NCI-H1930 (cell line): Measurements from ENCODE around the gene CYB5D1.
A peak's percentile ranks its signal among the peaks of the same experiment; 100 is the strongest.

ENCODE experiments used
- DNase-seq, 2 experiments: peaks; one replicate each; lab custom pipeline; 2025; lab: John Stamatoyannopoulos, UW

The CYB5D1 gene

DNA sequence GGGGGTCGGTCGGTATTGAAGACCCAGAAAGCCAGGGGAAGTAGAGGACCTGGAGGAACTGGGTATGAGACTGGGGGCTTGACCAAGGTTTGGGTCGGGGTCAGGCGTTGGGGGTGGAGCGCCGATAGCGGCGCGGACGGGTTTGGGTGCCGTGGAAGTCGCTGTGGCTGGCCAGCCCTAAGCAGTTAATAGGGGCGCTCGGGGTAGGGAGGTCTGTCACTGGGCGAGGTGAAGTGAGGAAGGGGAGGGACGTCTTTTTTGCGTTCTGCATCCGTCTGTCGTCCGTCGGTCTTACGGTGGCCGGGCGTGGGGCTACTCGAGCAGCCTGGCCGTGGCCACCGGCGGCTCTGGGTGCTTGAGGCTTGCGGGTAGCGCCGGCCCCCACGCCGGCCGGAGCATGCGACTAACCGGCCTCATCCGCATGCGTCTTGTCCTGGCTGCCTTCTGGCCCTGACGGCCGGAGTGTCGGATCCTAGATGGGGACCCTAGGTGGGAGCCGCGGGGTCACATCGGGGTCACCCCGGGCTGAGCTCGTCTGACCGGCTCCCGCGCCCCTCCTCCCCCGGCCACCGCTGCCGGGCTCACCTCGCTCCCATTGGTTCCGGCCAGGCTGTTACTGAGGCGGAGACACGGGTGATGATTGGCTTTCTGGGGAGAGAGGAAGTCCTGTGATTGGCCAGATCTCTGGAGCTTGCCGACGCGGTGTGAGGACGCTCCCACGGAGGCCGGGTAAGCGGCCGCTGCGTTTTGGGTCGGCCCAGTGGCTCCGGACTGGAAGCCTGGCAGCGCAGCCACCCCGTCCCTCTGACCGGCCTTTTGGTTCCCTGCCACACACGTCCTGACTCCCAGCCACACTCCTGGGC, 13.3 kb upstream of the CYB5D1 start:
- DNase-seq, result peak; percentile 68 to 84

DNA sequence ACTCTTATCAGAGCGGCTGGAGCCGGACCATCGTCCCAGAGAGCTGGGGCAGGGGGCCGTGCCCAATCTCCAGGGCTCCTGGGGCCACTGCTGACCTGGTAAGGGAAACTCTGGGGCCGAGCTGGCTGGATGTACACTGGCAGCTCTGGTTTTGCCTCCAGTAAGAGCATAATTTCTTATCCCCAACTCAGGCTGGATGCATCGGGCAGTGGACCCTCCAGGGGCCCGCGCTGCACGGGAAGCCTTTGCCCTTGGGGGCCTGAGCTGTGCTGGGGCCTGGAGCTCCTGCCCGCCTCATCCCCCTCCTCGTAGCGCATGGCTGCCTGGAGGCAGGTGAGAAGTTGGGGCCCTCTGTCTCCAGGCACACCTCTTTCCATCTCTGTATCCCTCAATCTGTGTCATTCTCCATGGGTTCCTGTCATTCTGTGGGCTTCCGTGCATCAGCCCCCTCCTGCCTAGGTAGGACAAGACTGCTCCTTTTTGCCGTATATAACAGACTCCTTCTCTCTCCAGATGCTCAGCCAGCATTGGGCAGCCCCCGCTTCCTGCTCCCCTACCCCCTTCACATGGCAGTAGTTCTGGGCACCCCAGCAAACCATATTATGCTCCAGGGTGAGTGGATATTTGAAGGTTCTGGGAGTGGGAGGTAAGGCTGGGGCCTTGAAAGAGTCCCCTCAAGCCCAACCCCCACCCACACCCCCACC, 12.3 kb upstream of the CYB5D1 start:
- DNase-seq, result no peak

DNA sequence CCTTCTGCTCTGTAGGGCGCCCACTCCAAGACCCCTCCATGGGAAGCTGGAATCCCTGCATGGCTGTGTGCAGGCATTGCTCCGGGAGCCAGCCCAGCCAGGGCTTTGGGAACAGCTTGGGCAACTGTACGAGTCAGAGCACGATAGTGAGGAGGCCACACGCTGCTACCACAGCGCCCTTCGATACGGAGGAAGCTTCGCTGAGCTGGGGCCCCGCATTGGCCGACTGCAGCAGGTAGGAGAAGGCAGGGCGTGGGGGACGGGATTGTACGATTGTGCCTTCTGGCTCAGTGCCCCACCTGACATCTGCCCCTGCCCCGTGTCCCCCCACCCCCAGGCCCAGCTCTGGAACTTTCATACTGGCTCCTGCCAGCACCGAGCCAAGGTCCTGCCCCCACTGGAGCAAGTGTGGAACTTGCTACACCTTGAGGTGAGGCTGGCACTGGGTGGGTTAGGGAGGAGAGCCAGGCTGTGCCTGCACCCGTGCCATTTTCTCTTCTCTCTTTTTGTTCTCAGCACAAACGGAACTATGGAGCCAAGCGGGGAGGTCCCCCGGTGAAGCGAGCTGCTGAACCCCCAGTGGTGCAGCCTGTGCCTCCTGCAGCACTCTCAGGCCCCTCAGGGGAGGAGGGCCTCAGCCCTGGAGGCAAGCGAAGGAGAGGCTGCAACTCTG, 11.6 kb upstream of the CYB5D1 start:
- DNase-seq, result no peak

DNA sequence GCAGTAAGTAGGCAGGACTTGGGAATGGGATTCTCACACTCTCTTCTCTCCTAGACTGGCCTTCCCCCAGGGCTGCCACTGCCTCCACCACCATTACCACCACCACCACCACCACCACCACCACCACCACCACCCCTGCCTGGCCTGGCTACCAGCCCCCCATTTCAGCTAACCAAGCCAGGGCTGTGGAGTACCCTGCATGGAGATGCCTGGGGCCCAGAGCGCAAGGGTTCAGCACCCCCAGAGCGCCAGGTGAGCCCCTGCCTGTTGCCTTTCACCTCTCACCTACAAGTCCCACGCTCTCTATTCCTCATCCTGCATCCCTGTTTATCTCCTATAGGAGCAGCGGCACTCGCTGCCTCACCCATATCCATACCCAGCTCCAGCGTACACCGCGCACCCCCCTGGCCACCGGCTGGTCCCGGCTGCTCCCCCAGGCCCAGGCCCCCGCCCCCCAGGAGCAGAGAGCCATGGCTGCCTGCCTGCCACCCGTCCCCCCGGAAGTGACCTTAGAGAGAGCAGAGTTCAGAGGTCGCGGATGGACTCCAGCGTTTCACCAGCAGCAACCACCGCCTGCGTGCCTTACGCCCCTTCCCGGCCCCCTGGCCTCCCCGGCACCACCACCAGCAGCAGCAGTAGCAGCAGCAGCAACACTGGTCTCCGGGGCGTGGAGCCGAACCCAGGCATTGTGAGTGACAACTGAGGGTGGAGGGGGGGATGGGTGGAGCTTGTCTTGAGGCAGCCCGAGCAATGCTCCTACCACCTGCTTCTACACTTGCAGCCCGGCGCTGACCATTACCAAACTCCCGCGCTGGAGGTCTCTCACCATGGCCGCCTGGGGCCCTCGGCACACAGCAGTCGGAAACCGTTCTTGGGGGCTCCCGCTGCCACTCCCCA, 10.8 kb upstream of the CYB5D1 start:
- DNase-seq, result no peak

DNA sequence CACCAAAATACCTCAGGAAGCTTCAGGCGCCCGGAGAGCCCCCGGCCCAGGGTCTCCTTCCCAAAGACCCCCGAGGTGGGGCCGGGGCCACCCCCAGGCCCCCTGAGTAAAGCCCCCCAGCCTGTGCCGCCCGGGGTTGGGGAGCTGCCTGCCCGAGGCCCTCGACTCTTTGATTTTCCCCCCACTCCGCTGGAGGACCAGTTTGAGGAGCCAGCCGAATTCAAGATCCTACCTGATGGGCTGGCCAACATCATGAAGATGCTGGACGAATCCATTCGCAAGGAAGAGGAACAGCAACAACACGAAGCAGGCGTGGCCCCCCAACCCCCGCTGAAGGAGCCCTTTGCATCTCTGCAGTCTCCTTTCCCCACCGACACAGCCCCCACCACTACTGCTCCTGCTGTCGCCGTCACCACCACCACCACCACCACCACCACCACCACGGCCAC, 9.6 kb upstream of the CYB5D1 start:
- no peak for DNase-seq

DNA sequence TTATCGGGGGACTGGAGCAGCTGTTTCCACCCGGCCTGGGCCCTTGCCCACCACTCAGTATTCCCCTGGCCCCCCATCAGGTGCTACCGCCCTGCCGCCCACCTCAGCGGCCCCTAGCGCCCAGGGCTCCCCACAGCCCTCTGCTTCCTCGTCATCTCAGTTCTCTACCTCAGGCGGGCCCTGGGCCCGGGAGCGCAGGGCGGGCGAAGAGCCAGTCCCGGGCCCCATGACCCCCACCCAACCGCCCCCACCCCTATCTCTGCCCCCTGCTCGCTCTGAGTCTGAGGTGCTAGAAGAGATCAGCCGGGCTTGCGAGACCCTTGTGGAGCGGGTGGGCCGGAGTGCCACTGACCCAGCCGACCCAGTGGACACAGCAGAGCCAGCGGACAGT, 9.1 kb upstream of the CYB5D1 start:
- no peak for DNase-seq

DNA sequence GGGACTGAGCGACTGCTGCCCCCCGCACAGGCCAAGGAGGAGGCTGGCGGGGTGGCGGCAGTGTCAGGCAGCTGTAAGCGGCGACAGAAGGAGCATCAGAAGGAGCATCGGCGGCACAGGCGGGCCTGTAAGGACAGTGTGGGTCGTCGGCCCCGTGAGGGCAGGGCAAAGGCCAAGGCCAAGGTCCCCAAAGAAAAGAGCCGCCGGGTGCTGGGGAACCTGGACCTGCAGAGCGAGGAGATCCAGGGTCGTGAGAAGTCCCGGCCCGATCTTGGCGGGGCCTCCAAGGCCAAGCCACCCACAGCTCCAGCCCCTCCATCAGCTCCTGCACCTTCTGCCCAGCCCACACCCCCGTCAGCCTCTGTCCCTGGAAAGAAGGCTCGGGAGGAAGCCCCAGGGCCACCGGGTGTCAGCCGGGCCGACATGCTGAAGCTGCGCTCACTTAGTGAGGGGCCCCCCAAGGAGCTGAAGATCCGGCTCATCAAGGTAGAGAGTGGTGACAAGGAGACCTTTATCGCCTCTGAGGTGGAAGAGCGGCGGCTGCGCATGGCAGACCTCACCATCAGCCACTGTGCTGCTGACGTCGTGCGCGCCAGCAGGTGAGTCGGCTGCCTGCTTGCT, 8.6 kb upstream of the CYB5D1 start:
- no peak for DNase-seq

DNA sequence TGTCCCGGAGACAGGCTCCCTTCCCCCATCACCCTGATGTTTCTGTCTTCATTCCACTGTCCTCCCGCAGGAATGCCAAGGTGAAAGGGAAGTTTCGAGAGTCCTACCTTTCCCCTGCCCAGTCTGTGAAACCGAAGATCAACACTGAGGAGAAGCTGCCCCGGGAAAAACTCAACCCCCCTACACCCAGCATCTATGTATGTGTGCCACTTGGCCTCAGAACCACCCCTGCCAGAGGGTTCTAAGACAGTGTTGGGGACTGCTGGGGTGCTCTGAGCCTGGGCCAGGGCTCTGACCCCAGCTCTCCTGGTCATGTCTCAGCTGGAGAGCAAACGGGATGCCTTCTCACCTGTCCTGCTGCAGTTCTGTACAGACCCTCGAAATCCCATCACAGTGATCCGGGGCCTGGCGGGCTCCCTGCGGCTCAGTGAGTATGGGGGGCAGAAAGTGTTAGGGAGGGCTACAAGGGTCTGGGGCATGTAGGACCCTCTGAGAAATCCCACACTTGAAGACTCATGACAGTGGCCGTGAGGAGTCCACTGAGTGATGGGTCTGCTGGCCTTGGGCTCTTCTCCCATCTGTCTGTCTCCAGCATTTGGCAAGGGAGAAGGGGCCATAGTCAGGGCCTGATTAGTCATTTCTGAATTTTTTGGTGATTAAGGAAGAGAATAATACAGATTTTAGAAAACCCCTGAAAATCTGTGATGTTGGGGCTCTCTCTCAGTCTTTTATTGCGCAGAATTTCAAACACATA, 7.9 kb upstream of the CYB5D1 start:
- DNase-seq, result no peak

DNA sequence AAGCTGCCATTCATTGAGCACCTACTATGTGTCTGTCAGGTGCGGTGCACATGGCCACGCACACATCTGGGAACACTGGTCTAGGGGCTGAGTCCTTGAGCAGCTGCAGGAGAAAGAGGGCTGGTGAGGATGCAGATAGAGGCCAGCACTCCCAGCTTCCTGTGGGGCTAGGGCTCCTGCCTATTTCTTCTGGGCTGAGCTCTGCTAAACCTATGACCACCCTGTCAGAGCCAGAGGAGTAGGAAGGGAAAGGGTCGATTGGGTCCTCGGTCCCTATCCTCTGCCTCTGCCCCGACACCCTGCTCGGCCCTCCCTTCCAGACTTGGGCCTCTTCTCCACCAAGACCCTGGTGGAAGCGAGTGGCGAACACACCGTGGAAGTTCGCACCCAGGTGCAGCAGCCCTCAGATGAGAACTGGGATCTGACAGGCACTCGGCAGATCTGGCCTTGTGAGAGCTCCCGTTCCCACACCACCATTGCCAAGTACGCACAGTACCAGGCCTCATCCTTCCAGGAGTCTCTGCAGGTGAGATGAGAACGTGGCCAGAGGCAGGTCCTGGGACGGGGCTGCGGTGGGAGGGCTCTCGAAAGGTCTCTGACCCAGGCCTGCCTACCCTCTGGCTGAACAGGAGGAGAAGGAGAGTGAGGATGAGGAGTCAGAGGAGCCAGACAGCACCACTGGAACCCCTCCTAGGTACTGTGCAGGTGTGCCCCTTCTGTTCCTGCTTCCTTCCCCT, 6.9 kb upstream of the CYB5D1 start:
- DNase-seq, result no peak

DNA sequence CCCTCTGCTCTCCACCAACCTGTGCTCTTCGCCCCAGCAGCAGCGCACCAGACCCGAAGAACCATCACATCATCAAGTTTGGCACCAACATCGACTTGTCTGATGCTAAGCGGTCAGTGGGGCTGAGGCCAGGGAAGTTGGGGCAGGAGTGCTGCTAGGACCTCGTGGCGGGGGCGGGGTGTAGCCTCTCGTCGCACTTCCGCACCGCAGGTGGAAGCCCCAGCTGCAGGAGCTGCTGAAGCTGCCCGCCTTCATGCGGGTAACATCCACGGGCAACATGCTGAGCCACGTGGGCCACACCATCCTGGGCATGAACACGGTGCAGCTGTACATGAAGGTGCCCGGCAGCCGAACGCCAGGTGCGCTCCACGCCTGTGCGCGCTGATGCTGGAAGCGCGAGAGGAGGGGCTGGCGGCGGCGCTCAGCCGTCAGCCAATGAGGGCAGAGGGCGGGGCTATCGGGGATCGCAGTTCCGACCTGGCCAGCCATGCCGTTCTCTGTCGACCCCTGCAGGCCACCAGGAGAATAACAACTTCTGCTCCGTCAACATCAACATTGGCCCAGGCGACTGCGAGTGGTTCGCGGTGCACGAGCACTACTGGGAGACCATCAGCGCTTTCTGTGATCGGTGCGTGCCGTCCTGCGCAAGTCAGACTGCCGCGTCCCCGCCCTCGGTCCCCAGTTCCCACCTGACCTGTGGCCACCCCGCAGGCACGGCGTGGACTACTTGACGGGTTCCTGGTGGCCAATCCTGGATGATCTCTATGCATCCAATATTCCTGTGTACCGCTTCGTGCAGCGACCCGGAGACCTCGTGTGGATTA, 6.2 kb upstream of the CYB5D1 start:
- peak; percentile 82 to 87 for DNase-seq

DNA sequence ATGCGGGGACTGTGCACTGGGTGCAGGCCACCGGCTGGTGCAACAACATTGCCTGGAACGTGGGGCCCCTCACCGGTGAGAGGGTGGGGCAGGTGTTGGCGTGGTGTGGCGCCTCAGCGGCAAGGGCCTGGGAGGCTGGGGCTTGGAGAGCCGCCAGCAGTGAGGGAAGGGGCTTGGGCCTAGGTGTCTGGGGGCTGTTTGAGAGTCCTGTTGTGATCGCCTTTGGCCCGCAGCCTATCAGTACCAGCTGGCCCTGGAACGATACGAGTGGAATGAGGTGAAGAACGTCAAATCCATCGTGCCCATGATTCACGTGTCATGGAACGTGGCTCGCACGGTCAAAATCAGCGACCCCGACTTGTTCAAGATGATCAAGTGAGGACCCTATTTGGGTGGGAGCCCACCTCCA, 5.5 kb upstream of the CYB5D1 start:
- DNase-seq, result no peak

DNA sequence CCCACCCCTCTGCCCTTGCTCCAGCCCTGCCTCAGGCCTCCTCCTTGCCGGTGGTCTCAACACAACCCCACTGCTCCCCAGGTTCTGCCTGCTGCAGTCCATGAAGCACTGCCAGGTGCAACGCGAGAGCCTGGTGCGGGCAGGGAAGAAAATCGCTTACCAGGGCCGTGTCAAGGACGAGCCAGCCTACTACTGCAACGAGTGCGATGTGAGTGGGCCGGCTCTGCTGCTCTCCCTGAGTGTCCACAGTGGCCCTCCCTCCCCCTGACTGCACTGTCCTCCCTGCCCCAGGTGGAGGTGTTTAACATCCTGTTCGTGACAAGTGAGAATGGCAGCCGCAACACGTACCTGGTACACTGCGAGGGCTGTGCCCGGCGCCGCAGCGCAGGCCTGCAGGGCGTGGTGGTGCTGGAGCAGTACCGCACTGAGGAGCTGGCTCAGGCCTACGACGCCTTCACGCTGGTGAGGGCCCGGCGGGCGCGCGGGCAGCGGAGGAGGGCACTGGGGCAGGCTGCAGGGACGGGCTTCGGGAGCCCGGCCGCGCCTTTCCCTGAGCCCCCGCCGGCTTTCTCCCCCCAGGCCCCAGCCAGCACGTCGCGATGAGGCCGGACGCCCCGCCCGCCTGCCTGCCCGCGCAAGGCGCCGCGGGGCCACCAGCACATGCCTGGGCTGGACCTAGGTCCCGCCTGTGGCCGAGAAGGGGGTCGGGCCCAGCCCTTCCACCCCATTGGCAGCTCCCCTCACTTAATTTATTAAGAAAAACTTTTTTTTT, 4.7 kb upstream of the CYB5D1 start:
- DNase-seq, result no peak

DNA sequence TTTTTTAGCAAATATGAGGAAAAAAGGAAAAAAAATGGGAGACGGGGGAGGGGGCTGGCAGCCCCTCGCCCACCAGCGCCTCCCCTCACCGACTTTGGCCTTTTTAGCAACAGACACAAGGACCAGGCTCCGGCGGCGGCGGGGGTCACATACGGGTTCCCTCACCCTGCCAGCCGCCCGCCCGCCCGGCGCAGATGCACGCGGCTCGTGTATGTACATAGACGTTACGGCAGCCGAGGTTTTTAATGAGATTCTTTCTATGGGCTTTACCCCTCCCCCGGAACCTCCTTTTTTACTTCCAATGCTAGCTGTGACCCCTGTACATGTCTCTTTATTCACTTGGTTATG, 4.1 kb upstream of the CYB5D1 start:
- no peak for DNase-seq

DNA sequence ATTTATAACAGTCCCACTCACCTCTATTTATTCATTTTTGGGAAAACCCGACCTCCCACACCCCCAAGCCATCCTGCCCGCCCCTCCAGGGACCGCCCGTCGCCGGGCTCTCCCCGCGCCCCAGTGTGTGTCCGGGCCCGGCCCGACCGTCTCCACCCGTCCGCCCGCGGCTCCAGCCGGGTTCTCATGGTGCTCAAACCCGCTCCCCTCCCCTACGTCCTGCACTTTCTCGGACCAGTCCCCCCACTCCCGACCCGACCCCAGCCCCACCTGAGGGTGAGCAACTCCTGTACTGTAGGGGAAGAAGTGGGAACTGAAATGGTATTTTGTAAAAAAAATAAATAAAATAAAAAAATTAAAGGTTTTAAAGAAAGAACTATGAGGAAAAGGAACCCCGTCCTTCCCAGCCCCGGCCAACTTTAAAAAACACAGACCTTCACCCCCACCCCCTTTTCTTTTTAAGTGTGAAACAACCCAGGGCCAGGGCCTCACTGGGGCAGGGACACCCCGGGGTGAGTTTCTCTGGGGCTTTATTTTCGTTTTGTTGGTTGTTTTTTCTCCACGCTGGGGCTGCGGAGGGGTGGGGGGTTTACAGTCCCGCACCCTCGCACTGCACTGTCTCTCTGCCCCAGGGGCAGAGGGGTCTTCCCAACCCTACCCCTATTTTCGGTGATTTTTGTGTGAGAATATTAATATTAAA, 3.6 kb upstream of the CYB5D1 start:
- no peak for DNase-seq

DNA sequence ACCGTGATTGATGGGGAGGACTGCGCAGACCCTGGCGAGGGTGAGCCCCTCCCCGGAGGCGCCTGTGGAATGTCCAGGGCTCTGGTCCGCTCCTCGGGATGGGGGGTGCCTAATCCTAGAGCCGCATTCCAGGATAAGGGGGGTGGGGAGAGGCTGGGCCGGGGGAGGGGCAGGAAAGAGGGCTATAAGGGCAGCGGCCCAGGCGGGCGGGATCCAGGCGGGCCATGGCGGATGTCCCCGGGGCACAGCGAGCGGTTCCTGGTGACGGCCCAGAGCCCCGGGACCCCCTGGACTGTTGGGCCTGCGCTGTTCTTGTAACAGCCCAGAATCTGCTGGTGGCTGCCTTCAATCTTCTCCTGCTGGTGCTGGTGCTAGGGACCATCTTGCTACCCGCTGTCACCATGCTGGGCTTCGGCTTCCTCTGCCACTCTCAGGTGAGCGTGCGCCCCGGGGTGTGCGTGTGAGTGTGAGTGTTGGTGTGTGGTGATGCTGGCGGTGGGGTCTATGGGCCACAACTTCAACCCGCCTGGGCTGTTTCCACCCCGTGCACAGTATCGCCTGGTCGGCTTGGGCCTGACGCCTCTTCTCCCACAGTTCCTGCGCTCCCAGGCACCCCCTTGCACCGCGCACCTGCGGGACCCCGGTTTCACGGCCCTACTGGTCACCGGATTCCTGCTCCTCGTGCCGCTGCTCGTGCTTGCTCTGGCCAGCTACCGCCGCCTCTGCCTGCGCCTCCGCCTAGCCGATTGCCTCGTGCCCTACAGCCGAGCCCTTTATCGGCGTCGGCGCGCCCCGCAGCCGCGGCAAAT, 2.7 kb upstream of the CYB5D1 start, which contains the start of gene TMEM88:
TMEM88 (plus strand) TSS at position 216 of the 809 bp plus-strand sequence; CDS start at position 225, 9 bp downstream.
- DNase-seq, result no peak

DNA sequence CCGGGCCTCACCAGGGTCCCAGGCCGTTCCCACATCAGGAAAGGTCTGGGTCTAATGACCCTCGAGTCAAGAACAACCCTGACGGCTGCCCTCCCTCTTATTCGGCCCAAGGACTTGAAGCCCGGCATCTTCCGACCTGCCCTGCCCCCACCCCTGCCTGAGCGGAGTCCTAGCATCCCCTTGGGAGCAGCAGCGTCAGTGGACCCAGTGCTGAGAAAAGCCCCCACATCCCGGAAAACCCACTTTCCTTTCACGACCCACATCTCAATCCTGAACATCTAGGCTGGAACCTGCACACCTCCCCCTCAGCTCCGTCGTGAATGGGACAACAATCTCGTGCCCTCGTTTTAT, 2.2 kb upstream of the CYB5D1 start:
- no peak for DNase-seq
